ENCODE data around the gene ARHGAP24. TPM values are rescaled to one million over a fixed set of nuclear protein-coding genes. Genes with fewer than 3 reads are reported as not detected.

Gene ARHGAP24
- total RNA-seq, 1 donor: 67.6 TPM

DNA sequence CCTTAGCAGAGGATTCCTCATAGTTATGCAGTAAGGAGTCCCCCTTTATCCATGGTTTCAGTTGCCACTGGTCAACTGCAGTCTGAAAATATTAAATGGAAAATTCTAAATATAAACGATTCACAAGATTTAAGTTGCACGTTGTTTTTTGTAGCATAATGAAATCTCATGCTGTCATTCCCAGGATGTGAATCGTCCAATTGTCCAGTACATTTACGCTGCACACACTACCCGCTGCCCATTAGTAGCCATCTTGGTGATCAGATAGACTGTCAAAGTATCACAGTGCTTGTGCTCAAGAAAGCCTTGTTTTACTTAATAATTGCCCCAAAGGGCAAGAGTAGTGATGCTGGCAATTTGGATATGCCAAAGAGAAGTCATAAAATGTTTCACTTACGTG, 450.1 kb downstream of the ARHGAP24 start:
- DNase-seq (ENCODE audit: low read depth): no peak
- TF ChIP-seq, protein P1, sequence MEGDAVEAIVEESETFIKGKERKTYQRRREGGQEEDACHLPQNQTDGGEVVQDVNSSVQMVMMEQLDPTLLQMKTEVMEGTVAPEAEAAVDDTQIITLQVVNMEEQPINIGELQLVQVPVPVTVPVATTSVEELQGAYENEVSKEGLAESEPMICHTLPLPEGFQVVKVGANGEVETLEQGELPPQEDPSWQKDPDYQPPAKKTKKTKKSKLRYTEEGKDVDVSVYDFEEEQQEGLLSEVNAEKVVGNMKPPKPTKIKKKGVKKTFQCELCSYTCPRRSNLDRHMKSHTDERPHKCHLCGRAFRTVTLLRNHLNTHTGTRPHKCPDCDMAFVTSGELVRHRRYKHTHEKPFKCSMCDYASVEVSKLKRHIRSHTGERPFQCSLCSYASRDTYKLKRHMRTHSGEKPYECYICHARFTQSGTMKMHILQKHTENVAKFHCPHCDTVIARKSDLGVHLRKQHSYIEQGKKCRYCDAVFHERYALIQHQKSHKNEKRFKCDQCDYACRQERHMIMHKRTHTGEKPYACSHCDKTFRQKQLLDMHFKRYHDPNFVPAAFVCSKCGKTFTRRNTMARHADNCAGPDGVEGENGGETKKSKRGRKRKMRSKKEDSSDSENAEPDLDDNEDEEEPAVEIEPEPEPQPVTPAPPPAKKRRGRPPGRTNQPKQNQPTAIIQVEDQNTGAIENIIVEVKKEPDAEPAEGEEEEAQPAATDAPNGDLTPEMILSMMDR (IDR thresholded peaks at IDR 0.05; ENCODE audit: insufficient read depth, low read length): no peak
- no peak overlapping the region for H3K4me3 ChIP-seq (ENCODE audit: low read depth, low read length)

DNA sequence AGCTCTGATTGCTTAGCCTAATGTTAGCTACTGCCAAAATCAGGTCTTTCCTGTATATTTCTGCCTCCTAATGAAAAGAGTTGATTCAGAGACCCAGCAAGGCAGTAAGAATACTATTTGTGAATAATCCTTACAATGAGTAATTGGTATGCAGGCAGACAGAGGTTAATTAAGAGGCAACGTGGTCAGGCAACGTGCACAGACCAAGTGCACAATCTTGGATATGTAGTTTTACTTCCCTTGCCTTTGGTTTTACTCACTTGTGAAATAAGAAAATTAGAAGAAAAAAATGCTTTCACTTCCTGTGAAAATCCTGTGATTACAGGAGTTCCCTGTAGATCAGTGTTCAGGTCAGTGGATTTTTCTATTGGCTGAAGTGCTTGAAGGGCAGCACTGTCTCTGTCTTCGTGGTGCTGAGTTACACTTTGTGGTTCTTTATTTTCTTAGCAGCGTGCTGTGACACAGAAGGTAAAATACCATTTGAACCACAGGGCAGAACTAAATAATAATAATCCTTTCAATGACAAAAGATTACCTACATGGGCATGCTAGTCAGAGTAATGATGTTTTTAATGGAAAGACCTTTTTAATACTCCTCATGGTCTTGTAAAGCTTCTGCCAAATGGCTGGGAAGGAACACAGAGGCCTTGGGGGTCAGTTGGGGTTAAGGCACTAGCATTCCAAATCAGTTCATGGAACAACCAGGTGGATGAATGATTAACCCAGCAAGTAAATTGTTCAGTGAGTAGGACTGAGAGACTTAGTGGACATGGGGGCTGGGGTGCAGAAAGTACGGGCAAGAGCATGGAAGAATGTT, 454.0 kb downstream of the ARHGAP24 start:
- H3K4me3 ChIP-seq (ENCODE audit: low read depth, low read length): no peak overlapping the region
- TF ChIP-seq, protein P1 (IDR thresholded peaks at IDR 0.05; ENCODE audit: insufficient read depth, low read length): no peak
- peak; percentile 9 for DNase-seq (ENCODE audit: low read depth)

DNA sequence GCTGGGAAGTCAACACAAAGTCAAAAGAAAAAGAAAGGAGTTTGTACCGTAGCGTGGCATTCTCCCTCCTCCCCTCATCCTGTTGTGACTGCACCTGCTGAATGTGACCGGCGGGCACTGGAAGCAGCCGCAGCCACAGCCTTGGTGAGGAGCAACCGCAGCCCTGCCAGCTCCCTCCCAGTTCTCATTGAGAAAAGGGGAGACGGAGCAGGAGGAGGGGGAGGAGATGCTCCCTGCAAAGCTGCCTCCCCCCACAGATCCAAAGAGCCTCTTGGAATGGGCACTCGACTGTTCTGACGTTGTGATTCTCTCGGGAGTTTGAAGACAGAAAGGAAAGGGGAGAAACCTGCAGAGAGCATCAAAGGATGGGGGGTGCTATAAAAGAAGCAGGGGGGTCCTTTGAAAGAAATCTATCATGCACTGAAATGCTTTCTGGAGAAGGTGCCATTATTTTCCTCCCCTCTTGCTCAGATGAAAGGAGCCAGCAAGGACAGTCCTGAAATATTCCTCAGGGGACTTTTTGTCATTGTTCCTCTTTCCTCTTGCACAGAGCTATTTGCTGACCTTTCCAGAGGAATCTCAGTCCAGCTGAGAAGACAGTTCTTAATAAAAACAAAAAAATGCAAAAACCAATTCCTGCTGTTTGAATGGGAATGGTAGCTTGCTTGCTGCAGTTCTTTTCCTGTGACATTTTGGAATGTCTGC, 455.2 kb downstream of the ARHGAP24 start:
- TF ChIP-seq, protein P1 (IDR thresholded peaks at IDR 0.05; ENCODE audit: insufficient read depth, low read length): no peak
- no peak overlapping the region for H3K4me3 ChIP-seq (ENCODE audit: low read depth, low read length)
- peak; percentile 5 for DNase-seq (ENCODE audit: low read depth)

DNA sequence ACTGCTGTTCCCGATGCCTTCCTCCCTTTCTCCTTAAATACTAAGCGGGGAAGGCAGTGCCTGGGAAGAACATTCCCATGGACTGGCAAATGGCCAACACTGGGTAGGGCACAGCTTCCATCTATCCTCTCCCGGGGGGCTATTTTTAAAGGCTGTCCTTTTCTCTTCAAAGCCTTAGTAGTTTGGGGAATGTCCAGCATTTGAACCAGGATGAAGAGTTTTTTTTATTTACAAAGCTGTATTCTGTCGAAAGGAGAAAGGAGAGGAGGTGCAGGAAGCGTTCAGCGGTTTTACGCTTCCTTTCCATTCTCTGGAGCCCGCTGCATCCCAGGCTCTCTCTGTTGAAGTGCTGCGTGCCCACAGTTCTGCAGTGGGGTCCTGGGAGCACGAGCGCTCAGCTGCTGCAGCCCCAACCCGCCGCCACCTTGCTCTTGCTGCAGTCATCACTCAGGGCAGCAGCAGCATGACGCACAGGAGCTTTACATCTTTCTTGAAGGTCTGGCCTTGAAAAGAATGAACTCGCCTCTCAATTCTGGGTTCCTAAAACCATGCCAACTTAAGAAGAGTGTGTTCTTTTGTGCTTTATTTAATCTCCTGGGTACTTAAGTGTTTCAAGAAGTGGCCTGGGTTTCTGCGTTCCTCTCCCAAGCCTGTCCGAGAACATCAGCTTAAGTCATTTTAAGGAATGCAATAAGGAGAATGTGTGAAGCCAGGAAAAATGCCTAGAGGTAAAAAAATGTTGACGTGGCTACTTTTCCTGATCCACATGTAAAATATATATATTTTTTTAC, 457.7 kb downstream of the ARHGAP24 start:
- DNase-seq (ENCODE audit: low read depth): peak; percentile 30
- H3K4me3 ChIP-seq (ENCODE audit: low read depth, low read length): no peak overlapping the region
- TF ChIP-seq, protein P1 (IDR thresholded peaks at IDR 0.05; ENCODE audit: insufficient read depth, low read length): no peak

DNA sequence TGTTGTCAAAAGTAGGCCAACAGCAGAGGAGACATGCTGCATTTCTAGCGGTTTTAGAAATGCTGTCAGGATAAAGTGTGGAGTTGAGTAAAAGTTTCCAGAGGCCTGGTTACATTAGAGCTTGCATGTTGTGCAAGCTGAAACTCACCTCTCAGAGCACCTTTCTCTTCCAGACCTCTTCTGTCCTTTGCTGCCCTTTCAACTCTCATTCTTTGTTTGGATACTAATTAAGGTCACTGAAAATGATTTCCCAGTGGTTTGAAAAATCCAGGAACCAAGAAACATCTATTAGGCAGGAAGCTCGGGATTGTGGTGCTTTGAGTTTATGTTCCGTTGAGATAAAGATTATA, 458.3 kb downstream of the ARHGAP24 start:
- no peak for DNase-seq (ENCODE audit: low read depth)
- TF ChIP-seq, protein P1 (IDR thresholded peaks at IDR 0.05; ENCODE audit: insufficient read depth, low read length): no peak
- H3K4me3 ChIP-seq (ENCODE audit: low read depth, low read length): no peak overlapping the region

DNA sequence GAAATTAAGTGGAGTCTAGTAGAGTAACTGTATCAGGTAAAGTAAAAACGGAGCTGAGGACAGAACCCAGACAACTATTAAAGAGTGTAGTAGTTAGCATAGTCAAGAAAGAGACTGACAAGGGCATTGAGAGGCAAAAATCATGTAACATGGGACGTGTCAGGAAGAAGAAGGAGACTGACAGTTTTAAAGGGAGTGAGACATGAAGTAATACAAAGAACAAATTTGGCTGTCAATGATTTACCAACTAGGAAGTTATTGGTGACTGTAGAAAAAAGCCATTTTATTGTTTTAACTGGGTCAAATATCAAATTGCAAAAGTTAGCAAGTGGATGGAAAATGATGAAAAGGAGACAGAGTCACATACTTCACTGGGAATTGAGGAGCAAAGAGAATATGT, 462.6 kb downstream of the ARHGAP24 start:
- DNase-seq (ENCODE audit: low read depth): no peak
- H3K4me3 ChIP-seq (ENCODE audit: low read depth, low read length): no peak overlapping the region
- TF ChIP-seq, protein P1 (IDR thresholded peaks at IDR 0.05; ENCODE audit: insufficient read depth, low read length): no peak

Measured in fibroblast of the aortic adventitia (primary cell).